IPS DF 6.9 (cell line): ENCODE data around the gene SRC.

Experiments used
- DNase-seq: peaks from one replicate; pipeline ENCODE4 v3.0.0-alpha.2; 2013; ENCODE audit warnings: low read depth, low spot score
- H3K27ac ChIP-seq: one replicate; pipeline ENCODE4 v1.5.1; 2013; ENCODE audit warnings: low read length, control low read depth
- H3K27me3 ChIP-seq: 2 replicates; pipeline ENCODE4 v1.6.1; 2013; ENCODE audit warnings: mild to moderate bottlenecking, low read length; ENCODE audit not compliant: control insufficient read depth, insufficient read depth
- H3K36me3 ChIP-seq: 2 replicates; pipeline ENCODE4 v1.6.1; 2013; ENCODE audit warnings: low read length; ENCODE audit not compliant: control insufficient read depth, insufficient read depth
- H3K4me1 ChIP-seq: 2 replicates; pipeline ENCODE4 v1.6.1; 2013; ENCODE audit warnings: low read length; ENCODE audit not compliant: control insufficient read depth, insufficient read depth
- H3K4me3 ChIP-seq: 2 replicates; pipeline ENCODE4 v1.5.1; 2013; ENCODE audit warnings: mild to moderate bottlenecking, low read length
- H3K9me3 ChIP-seq: 2 replicates; pipeline ENCODE4 v1.6.1; 2013; ENCODE audit warnings: low read length, inconsistent platforms; ENCODE audit not compliant: control insufficient read depth, insufficient read depth
- WGBS: extraction: QIAGEN DNeasy Blood & Tissue Kit; methylation state at CpG from one replicate; pipeline ENCODE4 v1.1.7; 2013; ENCODE audit warnings: mixed read lengths, missing lambda C conversion rate; ENCODE audit not compliant: insufficient read length, insufficient coverage; 5-methylcytosine and 5-hydroxymethylcytosine counted together

SRC gene

DNA sequence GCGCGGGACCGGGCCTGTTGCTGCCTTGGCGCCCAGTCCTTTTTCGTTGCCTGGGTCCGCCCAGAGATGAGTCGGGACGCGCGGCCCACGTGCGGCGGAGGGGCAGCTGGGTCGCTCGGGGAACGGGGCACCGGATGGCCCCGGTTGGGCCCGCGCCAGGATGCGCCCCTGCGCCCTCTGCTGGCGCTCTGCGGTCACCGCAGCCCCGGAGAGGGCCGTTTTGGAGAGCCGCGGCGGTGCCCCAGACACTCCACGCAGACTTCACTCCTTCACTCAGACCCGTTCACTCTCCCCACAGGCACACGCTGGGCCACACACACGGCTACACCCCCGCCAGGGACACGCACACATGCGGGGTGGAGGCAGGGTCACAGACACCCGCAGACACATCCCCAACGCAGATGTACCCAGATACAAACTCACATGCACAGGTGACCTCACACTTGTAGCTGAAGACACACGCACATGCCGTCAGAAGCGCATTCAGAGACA is 38.8 kb downstream of the SRC start:
- H3K4me1 ChIP-seq, result no peaks in the 10 kb centered on the region
- H3K9me3 ChIP-seq, result no peaks in the 10 kb centered on the region
- peaks cover 6% of the 10 kb centered on the region for H3K36me3 ChIP-seq
- WGBS, result no CpG with 5 or more reads among the region's 42 CpGs
- no peak overlapping the region; the same call in 1 of the 2 replicates for H3K4me3 ChIP-seq
- no peak for DNase-seq
- H3K27me3 ChIP-seq, result no peaks in the 10 kb centered on the region
- no peak overlapping the region for H3K27ac ChIP-seq

DNA sequence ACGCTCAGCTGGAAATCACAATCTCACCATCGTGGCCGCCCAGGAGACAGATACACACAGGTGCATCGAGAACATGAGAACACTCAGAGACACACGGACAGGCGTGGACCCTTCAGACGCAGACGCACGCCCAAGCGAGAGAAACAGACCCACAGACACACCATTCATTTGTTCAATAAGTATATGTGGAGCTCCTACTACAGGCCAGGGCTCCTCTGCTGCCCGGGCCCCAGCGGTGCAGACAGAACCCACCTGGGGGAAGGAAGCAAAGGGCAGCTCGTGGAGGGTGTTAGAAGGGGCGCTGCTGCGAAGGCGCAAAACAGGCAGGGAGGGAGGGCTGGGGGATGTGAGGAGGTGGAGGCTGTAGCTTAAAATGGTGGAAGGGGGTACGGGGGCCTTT is 39.2 kb downstream of the SRC start:
- H3K4me1 ChIP-seq, result no peaks in the 10 kb centered on the region
- DNase-seq, result no peak
- no peaks in the 10 kb centered on the region for H3K9me3 ChIP-seq
- no CpG with 5 or more reads among the region's 17 CpGs for WGBS
- H3K27me3 ChIP-seq, result no peaks in the 10 kb centered on the region
- no peak overlapping the region for H3K4me3 ChIP-seq
- no peak overlapping the region for H3K27ac ChIP-seq
- peaks cover 6% of the 10 kb centered on the region for H3K36me3 ChIP-seq

DNA sequence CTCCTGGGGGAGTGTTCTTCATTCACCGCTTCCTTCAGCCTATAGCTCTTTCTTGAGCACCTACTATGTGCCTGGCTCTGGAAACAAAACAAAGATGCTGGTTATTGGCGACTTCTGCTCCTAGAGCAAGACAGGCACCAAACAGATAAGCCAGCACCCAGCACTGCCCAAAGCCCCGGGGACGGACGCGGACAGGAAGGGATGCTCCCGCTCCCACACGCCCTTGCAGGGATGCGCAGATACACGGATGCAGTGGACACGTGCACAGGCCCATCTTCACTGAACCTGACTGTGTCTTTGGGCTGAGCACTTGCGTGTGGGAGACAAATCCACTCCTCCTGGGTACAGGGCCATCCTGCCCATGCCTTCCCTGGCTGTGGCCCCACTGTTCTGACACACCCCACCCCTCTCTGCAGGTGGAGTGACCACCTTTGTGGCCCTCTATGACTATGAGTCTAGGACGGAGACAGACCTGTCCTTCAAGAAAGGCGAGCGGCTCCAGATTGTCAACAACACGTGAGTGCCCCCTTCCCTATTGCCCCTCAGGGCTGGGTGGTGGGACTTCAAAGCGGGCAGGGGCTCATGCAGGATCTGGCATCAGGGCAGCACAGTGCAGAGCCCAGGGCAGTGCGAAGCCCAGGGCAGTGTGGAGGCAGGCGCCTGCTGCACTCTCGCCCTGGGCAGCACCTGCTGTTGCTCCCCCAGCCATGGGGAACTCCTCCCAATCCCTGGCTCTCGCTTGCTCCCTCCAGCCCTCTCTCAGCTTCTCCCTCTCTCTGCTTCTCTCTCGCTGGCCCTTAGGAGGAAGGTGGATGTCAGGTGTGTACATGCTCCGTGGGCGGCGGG is 39.9 kb downstream of the SRC start:
- H3K9me3 ChIP-seq, result no peaks in the 10 kb centered on the region
- peaks cover 6% of the 10 kb centered on the region for H3K36me3 ChIP-seq
- H3K4me1 ChIP-seq, result no peaks in the 10 kb centered on the region
- DNase-seq, result no peak
- no peak overlapping the region for H3K4me3 ChIP-seq
- WGBS, result no CpG with 5 or more reads among the region's 25 CpGs
- H3K27ac ChIP-seq, result no peak overlapping the region
- H3K27me3 ChIP-seq, result no peaks in the 10 kb centered on the region

DNA sequence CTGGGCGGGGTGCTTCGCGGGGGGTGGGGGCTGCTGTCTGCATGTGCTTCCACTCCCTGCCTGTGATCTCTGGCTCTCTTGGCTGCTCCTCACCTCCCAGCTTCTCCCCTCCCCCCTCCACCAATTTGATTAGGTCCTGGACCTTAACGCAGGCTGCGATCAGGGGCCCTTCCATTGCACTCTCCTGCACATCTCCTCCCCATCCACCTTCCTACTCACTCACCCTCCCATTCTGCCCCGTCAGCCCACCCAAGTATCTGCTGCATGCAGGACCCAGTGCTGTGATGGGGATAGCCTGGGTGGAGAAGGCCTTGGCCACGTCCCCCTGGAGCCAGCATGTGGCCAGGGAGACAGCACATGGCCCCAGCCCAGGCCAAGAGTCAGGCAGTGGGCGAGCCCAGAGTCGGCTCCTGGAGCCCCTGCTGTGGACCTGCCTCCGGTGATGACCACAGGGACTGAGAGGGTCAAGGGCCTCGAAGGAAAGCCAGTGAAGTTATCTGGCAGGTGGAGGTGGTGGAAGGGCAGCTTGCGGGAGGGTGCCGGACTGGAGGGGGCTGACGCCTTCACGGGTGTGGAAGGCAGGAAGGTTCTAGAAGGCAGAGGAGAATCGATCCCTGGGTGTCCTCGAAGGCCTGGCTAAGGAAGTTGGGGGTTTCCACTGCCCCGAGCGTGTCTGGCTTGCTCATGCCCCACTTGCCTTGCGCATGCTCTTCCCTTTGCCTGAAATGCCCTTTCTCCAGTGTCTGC is 40.7 kb downstream of the SRC start:
- DNase-seq, result no peak
- whole genome bisulfite sequencing, result no CpG with 5 or more reads among the region's 20 CpGs
- Histone ChIP-seq H3K27ac (no peak overlapping the region), H3K27me3 (no peaks in the 10 kb centered on the region), H3K4me1 (no peaks in the 10 kb centered on the region), H3K9me3 (no peaks in the 10 kb centered on the region), H3K4me3 (no peak overlapping the region), H3K36me3 (peaks cover 6% of the 10 kb centered on the region)

DNA sequence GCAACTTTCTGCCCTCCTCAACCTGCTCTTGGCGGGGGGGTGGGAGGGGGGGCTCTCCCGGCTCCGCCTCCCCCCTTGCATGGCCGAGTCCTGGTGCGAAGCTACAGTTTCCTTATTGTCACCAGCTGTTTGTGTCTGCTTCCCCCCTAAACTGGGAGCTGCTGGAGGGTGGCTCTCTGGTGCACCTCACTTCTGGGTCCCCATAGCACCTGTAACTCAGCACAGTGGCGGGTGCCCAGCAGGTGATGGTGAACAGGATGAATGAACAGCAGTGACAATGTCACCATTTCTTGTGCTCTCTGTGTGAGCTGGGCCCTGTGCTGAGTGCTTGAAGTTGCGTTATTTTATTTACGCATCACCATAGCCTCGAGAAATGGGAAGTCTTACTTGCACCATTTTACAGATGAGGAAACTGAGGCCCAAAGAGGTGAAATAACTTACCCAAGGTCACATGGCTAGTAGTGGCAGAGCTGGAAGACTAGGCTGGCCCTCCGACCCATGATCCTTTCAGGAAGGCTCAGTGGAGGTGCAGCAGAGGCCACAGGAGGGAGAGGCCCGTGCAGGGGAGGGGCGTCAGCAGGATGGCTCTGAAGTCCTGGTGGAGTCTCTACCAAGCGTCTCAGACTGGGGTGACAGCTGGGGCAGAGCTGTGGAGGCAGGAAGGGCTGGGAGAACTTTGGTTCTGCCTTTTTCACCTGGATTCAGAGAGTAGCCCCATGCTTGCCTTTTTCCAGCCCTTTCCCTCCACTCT is 41.8 kb downstream of the SRC start:
- no CpG with 5 or more reads among the region's 13 CpGs for WGBS
- Histone ChIP-seq H3K4me1 (no peaks in the 10 kb centered on the region), H3K27ac (no peak overlapping the region), H3K27me3 (no peaks in the 10 kb centered on the region), H3K9me3 (no peaks in the 10 kb centered on the region), H3K4me3 (no peak overlapping the region), H3K36me3 (peaks cover 6% of the 10 kb centered on the region)
- no peak for DNase-seq

DNA sequence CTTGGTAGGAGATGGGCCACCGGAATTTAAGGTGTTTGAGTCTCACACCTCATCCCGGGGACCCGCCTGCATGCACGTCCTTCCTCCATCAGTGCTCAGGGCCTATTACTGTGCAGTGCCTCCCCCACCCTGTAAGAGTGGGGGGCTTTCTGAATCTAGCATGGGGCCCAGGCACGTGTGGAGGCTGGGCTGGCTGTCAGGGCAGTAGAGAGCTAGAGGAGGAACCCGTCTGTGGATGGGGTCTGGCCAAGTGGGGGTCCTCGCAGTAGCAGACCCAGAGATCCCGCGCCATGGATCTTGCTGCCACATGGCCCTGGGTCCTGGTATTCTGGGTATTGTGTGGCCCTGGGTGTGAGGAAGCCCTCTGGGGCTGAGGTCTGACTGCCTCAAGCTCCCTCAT is 42.9 kb downstream of the SRC start:
- no CpG with 5 or more reads among the region's 9 CpGs for whole genome bisulfite sequencing
- no peak for DNase-seq
- H3K36me3 ChIP-seq, result peaks cover 6% of the 10 kb centered on the region

DNA sequence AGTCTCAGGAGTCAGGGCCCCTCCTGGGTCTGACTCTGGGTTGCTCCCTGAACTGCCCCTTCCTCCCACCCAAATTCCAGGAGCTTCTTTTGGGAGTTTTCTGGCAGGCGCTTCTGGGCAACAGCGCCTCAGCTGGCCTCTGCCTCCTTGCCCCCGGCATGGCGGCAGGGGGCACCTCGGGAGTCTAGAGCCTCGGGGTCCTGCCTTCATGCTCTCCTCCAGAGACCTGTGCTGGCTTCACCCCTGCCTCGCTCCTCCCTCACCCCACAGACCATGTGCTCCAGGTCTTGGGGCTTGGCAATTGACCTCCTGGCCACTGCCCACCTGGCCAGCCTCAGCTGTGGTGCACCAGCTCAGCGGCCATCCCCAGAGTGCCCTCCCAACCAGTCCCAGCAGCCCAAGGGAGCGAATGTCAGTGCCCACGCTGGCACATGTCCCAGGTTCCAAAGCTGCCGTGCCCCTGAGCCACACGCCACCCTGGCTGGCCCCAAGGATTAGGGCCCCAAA is 43.4 kb downstream of the SRC start:
- Histone ChIP-seq H3K27ac (no peak overlapping the region), H3K36me3 (peaks cover 6% of the 10 kb centered on the region), H3K4me3 (no peak overlapping the region), H3K9me3 (no peaks in the 10 kb centered on the region), H3K4me1 (no peaks in the 10 kb centered on the region), H3K27me3 (no peaks in the 10 kb centered on the region)
- DNase-seq, result no peak
- no CpG with 5 or more reads among the region's 12 CpGs for WGBS

More for the DNA sequence above, 42.9 kb downstream of the SRC start:
- Histone ChIP-seq H3K27ac (no peak overlapping the region), H3K9me3 (no peaks in the 10 kb centered on the region), H3K4me1 (no peaks in the 10 kb centered on the region), H3K27me3 (no peaks in the 10 kb centered on the region), H3K4me3 (no peak overlapping the region)

DNA sequence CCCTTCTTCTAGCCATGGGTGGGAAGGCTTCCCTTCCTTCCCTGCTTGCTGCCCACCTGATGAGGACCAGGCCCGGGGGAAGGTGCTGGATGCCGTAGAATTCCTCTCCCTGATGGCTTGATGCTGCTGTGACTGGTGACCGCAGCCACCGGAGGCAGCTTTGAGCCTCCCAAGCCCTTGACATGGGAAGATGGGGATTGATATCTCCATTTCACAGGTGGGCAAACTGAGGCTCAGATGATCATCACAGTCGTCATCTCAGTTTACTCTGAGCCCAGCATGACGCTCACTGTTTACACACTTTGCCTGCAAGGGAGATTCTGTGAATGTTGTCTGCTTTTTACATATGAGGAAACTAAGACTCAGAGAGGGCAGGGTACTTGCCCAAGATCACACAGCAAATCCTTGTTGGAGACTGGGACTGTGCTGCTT is 43.9 kb downstream of the SRC start:
- Histone ChIP-seq H3K4me1 (no peaks in the 10 kb centered on the region), H3K4me3 (no peak overlapping the region), H3K9me3 (no peaks in the 10 kb centered on the region), H3K27ac (no peak overlapping the region), H3K27me3 (no peaks in the 10 kb centered on the region), H3K36me3 (peaks cover 6% of the 10 kb centered on the region)
- no CpG with 5 or more reads among the region's 6 CpGs for whole genome bisulfite sequencing
- DNase-seq, result no peak

DNA sequence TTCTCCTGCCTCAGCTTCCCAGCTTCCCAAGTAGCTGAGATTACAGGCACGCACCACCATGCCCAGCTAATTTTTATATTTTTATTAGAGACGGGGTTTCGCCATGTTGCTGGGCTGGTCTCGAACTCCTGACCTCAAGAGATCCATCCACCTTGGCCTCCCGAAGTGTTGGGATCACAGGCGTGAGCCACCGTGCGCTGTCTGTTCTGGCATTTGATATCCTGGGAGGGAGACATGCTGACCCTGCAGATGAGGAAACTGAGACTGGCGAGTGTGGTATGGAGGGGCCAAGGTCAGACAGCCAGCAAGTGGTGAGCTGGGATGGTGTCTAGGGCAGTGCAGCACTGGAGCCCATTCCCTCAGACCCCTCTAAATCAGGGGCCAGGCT is 44.6 kb downstream of the SRC start:
- no peaks in the 10 kb centered on the region for H3K27me3 ChIP-seq
- peaks cover 6% of the 10 kb centered on the region for H3K36me3 ChIP-seq
- H3K4me3 ChIP-seq, result no peak overlapping the region
- H3K9me3 ChIP-seq, result no peaks in the 10 kb centered on the region
- no peak for DNase-seq
- H3K27ac ChIP-seq, result no peak overlapping the region
- WGBS, result no CpG with 5 or more reads among the region's 9 CpGs
- H3K4me1 ChIP-seq, result no peaks in the 10 kb centered on the region

DNA sequence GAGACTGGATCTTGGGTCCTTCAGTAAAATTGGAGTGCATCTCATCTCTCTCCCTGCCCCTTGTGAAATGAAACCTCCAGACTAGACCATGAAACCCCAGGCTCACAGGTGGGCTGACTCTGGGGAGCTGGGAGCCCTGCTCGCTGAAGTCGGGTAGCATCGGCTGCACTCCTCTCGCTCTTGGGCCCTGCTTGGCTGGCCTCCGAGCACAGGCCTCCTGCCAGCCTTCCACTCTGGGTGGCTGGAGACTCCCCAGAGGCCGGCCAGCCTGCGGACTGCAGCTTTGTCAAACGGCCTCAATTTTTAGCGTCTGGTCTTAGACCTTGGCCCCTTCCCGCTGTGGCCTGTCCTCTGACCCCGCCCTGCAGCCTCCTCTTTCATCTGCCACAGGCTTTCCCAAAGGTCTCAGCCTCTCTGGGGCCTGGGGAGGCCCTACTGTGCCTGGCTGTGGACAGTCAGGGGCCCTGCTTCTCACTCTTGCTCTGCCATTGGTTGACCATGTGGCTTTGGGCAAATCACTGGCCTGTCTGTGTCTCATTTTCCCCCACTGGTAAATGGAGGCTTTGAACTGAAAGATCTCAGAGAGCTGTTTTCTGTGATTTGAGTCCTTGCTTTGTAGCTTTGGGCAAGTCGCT is 45.1 kb downstream of the SRC start:
- H3K4me1 ChIP-seq, result peaks cover 2% of the 10 kb centered on the region
- no peak overlapping the region for H3K27ac ChIP-seq
- peaks cover 1% of the 10 kb centered on the region; the same call in 1 of the 2 replicates for H3K36me3 ChIP-seq
- WGBS, result no CpG with 5 or more reads among the region's 12 CpGs
- no peak for DNase-seq
- no peak overlapping the region for H3K4me3 ChIP-seq
- no peaks in the 10 kb centered on the region for H3K9me3 ChIP-seq
- H3K27me3 ChIP-seq, result no peaks in the 10 kb centered on the region
